Retina (tissue), 1 donor: ENCODE measurements around the gene RALGPS2.

Experiments used
- DNase-seq: peaks from one replicate; pipeline ENCODE4 v3.0.0-alpha.2; 2016

RALGPS2 gene

GRCh38 chr1:178869119-178869697, 144.2 kb downstream of the RALGPS2 start:
- DNase-seq = peak; percentile 4

- DNase-seq = no peak
These were observed 145.2 kb downstream of the RALGPS2 start for GRCh38 chr1:178870221-178870620.

GRCh38 chr1:178870944-178871343, 145.9 kb downstream of the RALGPS2 start, which contains the start of gene ANGPTL1:
Gene ANGPTL1, minus strand, starts transcription at chr1:178871077. Its CDS starts 5,301 bp downstream, at chr1:178865776.
- DNase-seq = peak; percentile 65

GRCh38 chr1:178871551-178872320, 146.7 kb downstream of the RALGPS2 start:
- DNase-seq = no peak

- DNase-seq = no peak
These were observed 149.9 kb downstream of the RALGPS2 start for GRCh38 chr1:178874966-178875365.

- no peak for DNase-seq
These were observed 150.9 kb downstream of the RALGPS2 start for GRCh38 chr1:178875936-178876335.

- no peak for DNase-seq
These were observed 152.9 kb downstream of the RALGPS2 start for GRCh38 chr1:178877896-178878295.

- DNase-seq = no peak
These were observed 156.9 kb downstream of the RALGPS2 start for GRCh38 chr1:178881950-178882349.

- DNase-seq = no peak
These were observed 160.8 kb downstream of the RALGPS2 start for GRCh38 chr1:178885869-178886268.

- DNase-seq = no peak
These were observed 161.5 kb downstream of the RALGPS2 start for GRCh38 chr1:178886551-178886950.

GRCh38 chr1:178895928-178896327, 170.9 kb downstream of the RALGPS2 start:
- no peak for DNase-seq

GRCh38 chr1:178898401-178898800, 173.4 kb downstream of the RALGPS2 start:
- no peak for DNase-seq

GRCh38 chr1:178899402-178899801, 174.4 kb downstream of the RALGPS2 start:
- no peak for DNase-seq

GRCh38 chr1:178901482-178902125, 176.6 kb downstream of the RALGPS2 start:
- no peak for DNase-seq

- DNase-seq = no peak
These were observed 183.3 kb downstream of the RALGPS2 start for GRCh38 chr1:178908358-178908757.

- no peak for DNase-seq
These were observed 185.0 kb downstream of the RALGPS2 start for GRCh38 chr1:178910023-178910422.

GRCh38 chr1:178912597-178912996, 187.6 kb downstream of the RALGPS2 start:
- DNase-seq = no peak

GRCh38 chr1:178916448-178917174, 191.6 kb downstream of the RALGPS2 start:
- no peak for DNase-seq

GRCh38 chr1:178918308-178918707, 193.3 kb downstream of the RALGPS2 start:
- DNase-seq = no peak

GRCh38 chr1:178918955-178919354, 193.9 kb downstream of the RALGPS2 start:
- DNase-seq = no peak

GRCh38 chr1:178919581-178919980, 194.5 kb downstream of the RALGPS2 start:
- no peak for DNase-seq

- no peak for DNase-seq
These were observed 196.5 kb downstream of the RALGPS2 start for GRCh38 chr1:178921499-178921898.

GRCh38 chr1:178923512-178923911, 198.5 kb downstream of the RALGPS2 start:
- no peak for DNase-seq
